ENCODE measurements around the gene APOL4. TPM values are rescaled to one million over a fixed set of nuclear protein-coding genes. Genes with fewer than 3 reads are reported as not detected.
A peak's percentile ranks its signal among the peaks of the same experiment; 100 is the strongest.

APOL4 gene
- total and polyA plus RNA-seq, 4 donors, result 5.9 to 15.9 (median 9.1) TPM

GRCh38 chr22:36235585-36235984 is 34.0 kb upstream of the APOL4 start:
- Histone ChIP-seq H3K27ac (ENCODE audit: low read depth in 1 of 2, low read length in 1 of 2) (no peak overlapping the region), H3K4me3 (no peak overlapping the region), H3K9ac (ENCODE audit: insufficient read depth in 1 of 2, low read length in 2 of 2) (no peak overlapping the region), H3K27me3 (ENCODE audit: control insufficient read depth in 3 of 3, insufficient read depth in 3 of 3, low read length in 2 of 3) (no peaks in the 10 kb centered on the region), H3K4me1 (ENCODE audit: control insufficient read depth in 5 of 5, insufficient read depth in 5 of 5, low read length in 5 of 5) (peaks cover 12 to 33% (median 17%) of the 10 kb centered on the region in 5 donors), H3K36me3 (ENCODE audit: control insufficient read depth in 4 of 4, insufficient read depth in 4 of 4, low read length in 4 of 4) (peaks cover 12 to 21% (median 14%) of the 10 kb centered on the region in 4 donors), H3K9me3 (ENCODE audit: control insufficient read depth in 4 of 4, insufficient read depth in 3 of 4, low read length in 3 of 4) (no peaks in the 10 kb centered on the region)
- DNase-seq (no peak), ATAC-seq (ENCODE audit: insufficient read depth, low FRiP score) (no peak)
- no peak for TF ChIP-seq CTCF (IDR thresholded peaks at IDR 0.05; ENCODE audit: control extremely low read depth, extremely low read depth)
- 75 to 85% methylated on average over 3 of the region's 3 CpGs for WGBS, 2 donors

- H3K27ac ChIP-seq (ENCODE audit: low read depth in 1 of 2, low read length in 1 of 2), result peak overlapping the region in 1 of 2 donors; percentile 16
These were observed 33.3 kb upstream of the APOL4 start for GRCh38 chr22:36234919-36235318.

GRCh38 chr22:36234213-36234612 is 32.6 kb upstream of the APOL4 start:
- Histone ChIP-seq H3K4me1 (ENCODE audit: control insufficient read depth in 5 of 5, insufficient read depth in 5 of 5, low read length in 5 of 5) (peaks cover 12 to 28% (median 17%) of the 10 kb centered on the region in 5 donors), H3K9me3 (ENCODE audit: control insufficient read depth in 4 of 4, insufficient read depth in 3 of 4, low read length in 3 of 4) (no peaks in the 10 kb centered on the region), H3K27me3 (ENCODE audit: control insufficient read depth in 3 of 3, insufficient read depth in 3 of 3, low read length in 2 of 3) (no peaks in the 10 kb centered on the region), H3K27ac (ENCODE audit: low read depth in 1 of 2, low read length in 1 of 2) (no peak overlapping the region), H3K36me3 (ENCODE audit: control insufficient read depth in 4 of 4, insufficient read depth in 4 of 4, low read length in 4 of 4) (peaks cover 17 to 27% (median 22%) of the 10 kb centered on the region in 4 donors), H3K4me3 (no peak overlapping the region), H3K9ac (ENCODE audit: insufficient read depth in 1 of 2, low read length in 2 of 2) (no peak overlapping the region)
- WGBS, 2 donors, result 40 to 62% methylated on average over 2 of the region's 2 CpGs
- TF ChIP-seq CTCF (IDR thresholded peaks at IDR 0.05; ENCODE audit: control extremely low read depth, extremely low read depth), result no peak
- no peak for DNase-seq
- no peak for ATAC-seq (ENCODE audit: insufficient read depth, low FRiP score)

More at GRCh38 chr22:36234919-36235318, 33.3 kb upstream of the APOL4 start:
- Histone ChIP-seq H3K9ac (ENCODE audit: insufficient read depth in 1 of 2, low read length in 2 of 2) (no peak overlapping the region), H3K4me3 (no peak overlapping the region), H3K27me3 (ENCODE audit: control insufficient read depth in 3 of 3, insufficient read depth in 3 of 3, low read length in 2 of 3) (no peaks in the 10 kb centered on the region), H3K9me3 (ENCODE audit: control insufficient read depth in 4 of 4, insufficient read depth in 3 of 4, low read length in 3 of 4) (no peaks in the 10 kb centered on the region), H3K4me1 (ENCODE audit: control insufficient read depth in 5 of 5, insufficient read depth in 5 of 5, low read length in 5 of 5) (peaks cover 12 to 32% (median 17%) of the 10 kb centered on the region in 5 donors), H3K36me3 (ENCODE audit: control insufficient read depth in 4 of 4, insufficient read depth in 4 of 4, low read length in 4 of 4) (peaks cover 16 to 27% (median 21%) of the 10 kb centered on the region in 4 donors)
- 39 to 61% methylated on average over 2 of the region's 2 CpGs for WGBS, 2 donors
- TF ChIP-seq CTCF (IDR thresholded peaks at IDR 0.05; ENCODE audit: control extremely low read depth, extremely low read depth), result no peak
- DNase-seq (peak in 1 of 3 donors; percentile 56), ATAC-seq (ENCODE audit: insufficient read depth, low FRiP score) (no peak)

- no peak for DNase-seq
- H3K9ac ChIP-seq (ENCODE audit: insufficient read depth in 1 of 2, low read length in 2 of 2), result no peak overlapping the region
- H3K27me3 ChIP-seq (ENCODE audit: control insufficient read depth in 3 of 3, insufficient read depth in 3 of 3, low read length in 2 of 3), result no peaks in the 10 kb centered on the region
- no peak overlapping the region for H3K4me3 ChIP-seq
- H3K27ac ChIP-seq (ENCODE audit: low read depth in 1 of 2, low read length in 1 of 2), result no peak overlapping the region
- H3K36me3 ChIP-seq (ENCODE audit: control insufficient read depth in 4 of 4, insufficient read depth in 4 of 4, low read length in 4 of 4), result peaks cover 17 to 30% (median 24%) of the 10 kb centered on the region in 4 donors
- TF ChIP-seq CTCF (IDR thresholded peaks at IDR 0.05; ENCODE audit: control extremely low read depth, extremely low read depth), result no peak
- peaks cover 12 to 25% (median 17%) of the 10 kb centered on the region in 5 donors for H3K4me1 ChIP-seq (ENCODE audit: control insufficient read depth in 5 of 5, insufficient read depth in 5 of 5, low read length in 5 of 5)
- 89 to 94% methylated on average over 7 of the region's 7 CpGs for WGBS, 2 donors
- ATAC-seq (ENCODE audit: insufficient read depth, low FRiP score), result no peak
- H3K9me3 ChIP-seq (ENCODE audit: control insufficient read depth in 4 of 4, insufficient read depth in 3 of 4, low read length in 3 of 4), result no peaks in the 10 kb centered on the region
These were observed 32.2 kb upstream of the APOL4 start for GRCh38 chr22:36233796-36234195.
